HuH-7.5 (cell line): ENCODE measurements around the gene HDAC8.

Source experiments
- DNase-seq: peaks from one replicate; pipeline ENCODE4 v3.0.0; 2011; ENCODE audit warnings: low spot score

The HDAC8 gene

DNA sequence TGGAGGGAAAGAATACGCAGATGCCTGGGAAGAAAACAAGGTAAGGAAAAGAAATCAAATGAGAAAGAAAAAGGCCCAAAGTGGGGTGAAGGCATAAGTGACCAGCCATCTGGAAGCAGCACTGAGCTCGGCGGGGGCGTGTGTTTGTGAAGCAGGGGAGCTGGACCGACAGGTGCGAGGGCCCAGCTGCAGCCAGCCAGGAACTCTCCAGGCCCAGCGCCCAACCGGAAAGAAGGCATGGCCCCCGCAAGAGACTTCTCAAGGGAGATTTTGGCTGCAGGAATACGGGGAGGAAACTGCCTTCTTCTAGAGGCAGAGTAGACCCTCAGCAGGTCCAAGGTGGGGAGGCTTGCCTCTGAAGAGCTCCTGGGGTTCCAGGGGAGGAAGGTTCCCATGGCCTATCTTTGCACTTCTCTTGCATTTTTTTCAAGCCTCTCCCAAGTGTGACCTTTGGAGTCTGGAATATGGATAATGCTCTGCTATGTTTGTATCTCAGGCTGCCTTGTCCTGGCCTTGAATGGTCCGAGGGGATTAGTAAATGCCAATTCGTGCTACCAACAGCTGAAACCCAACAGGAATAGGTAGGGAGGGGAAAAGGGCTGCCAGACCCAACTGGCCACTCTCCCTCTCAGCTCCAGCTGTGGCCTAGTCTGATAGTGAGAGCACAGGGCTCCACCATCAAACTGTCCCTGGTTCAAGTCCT, 256.1 kb downstream of the HDAC8 start:
- no peak for DNase-seq

DNA sequence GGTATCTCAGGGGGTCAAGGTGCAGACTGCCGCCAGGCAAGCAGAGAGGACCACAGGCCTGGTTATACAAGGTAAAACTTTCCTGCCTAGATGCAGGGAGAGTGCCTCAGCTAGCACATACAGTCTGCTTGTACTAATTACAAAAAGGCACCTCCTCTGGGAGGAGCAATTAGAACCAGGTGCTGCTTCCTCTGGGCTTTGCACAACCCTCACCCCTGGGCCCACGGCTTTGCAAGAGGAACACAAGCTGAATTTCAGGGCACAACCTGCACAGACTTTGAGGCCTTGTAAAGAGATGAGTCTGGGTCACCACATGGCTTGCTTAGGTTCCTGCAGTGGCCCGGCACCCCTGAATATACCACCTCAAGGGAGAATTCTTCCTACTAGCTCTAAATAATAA, 257.8 kb downstream of the HDAC8 start:
- no peak for DNase-seq

- DNase-seq = no peak
Measured at GRCh38 chrX:72313707-72314641, 258.7 kb downstream of the HDAC8 start.

- no peak for DNase-seq
Measured at GRCh38 chrX:72312311-72312940, 260.2 kb downstream of the HDAC8 start.

DNA sequence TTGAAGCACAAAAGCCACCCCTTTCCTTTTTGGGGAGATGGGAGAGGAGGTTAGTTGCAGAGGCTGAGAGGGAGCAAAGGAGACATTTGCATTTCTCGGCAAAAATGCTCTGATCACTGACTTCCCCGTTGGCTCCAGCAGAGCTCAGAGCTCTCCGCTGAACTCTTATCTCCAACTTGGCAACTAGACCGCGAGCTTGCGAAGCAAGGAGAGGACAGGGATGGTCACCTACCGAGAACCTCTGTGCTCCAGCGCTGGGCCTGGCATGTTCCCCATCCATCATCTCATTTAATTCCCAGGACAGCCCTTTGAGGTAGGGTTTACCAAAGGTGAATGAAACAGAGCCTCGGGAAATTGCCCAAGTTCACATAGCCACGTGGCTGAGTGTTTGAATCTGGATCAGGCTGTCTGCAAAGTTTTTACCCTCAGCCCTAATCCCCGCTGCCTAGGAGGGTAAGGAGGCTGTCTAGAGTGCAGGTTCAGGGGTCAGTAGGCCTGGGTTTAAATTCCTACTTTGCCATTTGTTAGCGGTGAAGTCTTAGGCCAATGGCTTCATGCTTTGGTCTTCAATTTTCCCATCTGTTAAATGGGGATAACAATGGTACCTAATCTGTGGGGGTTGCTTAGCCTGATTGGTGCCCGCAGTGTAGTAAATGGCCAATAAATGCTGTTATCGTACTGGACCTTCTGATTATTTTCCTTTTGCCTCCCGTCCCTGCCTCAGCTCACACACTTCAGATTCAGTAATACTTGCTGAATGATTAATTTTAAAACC, 263.2 kb downstream of the HDAC8 start:
- DNase-seq = no peak

DNA sequence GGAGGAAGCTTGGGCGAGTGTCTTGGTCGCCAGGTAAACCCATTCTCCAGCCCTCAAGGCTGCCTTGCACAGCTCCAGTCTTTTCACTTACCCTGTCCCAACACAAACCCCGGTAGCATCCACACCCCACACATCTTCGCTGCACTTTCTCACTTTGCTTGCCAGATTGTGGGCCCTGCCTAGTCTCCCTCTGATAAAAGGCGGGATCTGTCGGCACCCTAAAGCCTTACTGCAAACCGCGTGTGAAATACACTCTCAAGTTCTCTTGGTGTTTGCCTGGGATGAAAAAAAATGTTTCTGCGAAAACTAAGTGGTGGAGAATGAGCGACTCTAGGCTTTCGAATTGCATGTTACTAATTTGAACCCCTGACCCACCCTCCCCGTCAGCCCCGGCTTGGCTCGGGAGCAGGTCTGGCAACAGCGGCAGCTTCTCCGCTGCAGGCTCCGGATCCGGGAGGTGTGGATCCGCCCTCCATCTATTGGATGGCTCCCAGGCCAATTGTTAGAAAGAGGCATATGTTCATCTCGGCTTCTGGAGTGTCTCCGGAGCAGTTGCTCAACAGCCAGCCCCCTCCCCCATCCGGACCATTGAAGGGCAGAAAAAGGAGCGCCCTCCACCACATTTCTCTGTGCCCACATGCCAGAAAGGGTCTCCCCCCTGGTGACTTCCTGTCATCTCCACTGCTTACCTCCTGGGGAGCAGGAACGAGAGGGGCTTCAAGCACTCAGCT, 263.9 kb downstream of the HDAC8 start:
- DNase-seq = peak; percentile 68

- no peak for DNase-seq
Measured at GRCh38 chrX:72308209-72308565, 264.5 kb downstream of the HDAC8 start.

- no peak for DNase-seq
Measured at GRCh38 chrX:72307646-72308051, 265.0 kb downstream of the HDAC8 start.

- DNase-seq = peak; percentile 73
Measured at GRCh38 chrX:72306851-72307645, 265.6 kb downstream of the HDAC8 start.

GRCh38 chrX:72306085-72306801, 266.4 kb downstream of the HDAC8 start:
- no peak for DNase-seq

DNA sequence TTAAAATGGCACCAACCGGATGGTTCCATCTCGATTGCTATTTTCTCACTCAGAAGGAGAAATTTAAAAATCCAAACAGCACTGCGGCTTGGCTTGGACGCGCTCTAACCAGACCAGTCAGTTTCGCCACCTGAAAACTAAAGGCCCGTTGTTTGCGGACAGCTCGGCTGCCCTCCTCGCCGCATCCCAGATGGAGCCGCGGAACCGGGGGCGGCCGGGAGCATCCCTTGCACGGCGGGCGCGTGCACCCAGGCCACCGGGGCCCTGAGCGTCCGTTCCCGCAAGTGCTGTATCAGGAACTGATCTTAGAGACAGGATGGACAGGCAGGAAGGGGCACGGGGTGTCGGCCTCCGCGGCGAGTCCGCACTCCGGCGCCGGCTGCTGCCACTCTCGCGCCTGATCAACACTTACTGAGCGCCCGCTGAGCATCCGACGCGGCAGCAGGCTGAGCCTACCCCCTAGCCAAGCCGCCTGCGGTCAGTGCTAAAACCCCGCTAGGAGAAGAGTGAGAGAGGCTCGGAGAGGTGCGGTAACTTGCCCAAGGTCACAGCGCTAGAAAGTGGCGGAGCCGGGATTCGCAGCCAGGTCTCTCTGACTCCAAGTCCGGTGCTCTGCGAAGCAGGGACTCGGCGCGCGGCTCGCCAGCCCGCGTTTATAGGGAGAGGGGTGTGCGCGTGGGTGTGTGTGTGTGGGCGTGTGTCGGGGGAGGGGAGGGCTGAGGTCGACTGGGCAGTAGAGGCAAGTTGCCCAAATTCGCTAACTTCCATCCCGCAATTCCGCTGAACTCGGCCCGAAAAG, 267.2 kb downstream of the HDAC8 start, which contains the start of gene CITED1:
Gene CITED1, minus strand, starts transcription at position 629 of the 799 bp plus-strand sequence. CDS start 3,045 bp downstream, outside the sequence.
- DNase-seq = no peak

DNA sequence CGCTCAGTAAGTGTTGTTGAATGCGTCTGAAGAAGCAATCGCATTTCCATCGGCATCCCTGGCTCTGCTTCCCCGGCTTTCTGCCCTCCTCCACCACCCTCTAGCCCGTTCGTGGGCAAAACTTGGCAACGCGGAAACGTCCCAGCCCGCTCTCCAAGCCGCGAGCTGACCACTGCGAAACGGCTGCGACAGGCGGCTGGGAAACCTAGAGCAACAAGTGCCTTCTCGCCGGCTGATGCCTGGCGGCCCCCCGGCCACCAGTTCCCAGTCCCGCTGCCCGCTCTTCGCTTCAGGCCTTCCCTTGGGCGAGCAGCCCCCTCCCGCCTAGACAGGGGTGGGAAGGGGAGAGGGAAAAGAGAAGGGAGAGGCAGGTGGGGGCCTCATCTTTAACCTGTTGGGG, 267.8 kb downstream of the HDAC8 start:
- no peak for DNase-seq

- no peak for DNase-seq
Measured at GRCh38 chrX:72301781-72302180, 270.9 kb downstream of the HDAC8 start.

DNA sequence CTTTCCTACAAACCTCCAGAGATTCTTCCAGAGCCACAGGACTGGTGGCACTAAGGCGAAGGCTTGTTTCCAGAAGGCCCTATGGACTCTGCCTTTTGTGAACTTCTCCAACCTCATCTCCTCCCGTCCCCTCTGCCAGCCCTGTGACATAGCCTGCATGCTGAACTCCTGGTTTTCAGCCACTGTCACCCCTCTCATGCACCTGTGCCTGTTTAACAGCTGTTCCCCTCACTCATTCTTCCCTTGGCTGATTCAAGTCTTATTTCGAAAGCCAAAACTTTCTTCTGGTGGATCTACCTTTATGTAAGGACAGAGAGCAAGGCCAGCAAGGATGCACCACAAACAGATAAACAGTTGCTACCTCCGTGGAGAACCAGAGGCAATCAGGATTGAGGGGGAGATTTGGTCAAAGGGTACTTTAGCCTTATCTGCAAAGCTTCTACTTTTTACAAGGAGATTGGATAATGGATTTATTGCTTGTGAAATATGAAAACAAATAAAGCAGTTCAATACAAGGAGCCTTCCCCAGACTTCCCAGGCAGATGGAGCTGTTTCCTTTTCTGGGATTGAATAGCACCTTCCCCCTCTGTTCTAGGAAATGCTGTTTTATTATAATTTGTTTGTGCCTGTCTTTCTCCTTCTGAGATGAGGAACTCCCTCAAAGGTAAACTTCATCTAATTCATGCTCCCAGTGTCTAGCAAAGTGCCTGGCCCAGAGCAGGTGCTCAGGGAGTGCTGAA, 272.6 kb downstream of the HDAC8 start:
- no peak for DNase-seq

GRCh38 chrX:72297953-72298730, 274.5 kb downstream of the HDAC8 start:
- no peak for DNase-seq

DNA sequence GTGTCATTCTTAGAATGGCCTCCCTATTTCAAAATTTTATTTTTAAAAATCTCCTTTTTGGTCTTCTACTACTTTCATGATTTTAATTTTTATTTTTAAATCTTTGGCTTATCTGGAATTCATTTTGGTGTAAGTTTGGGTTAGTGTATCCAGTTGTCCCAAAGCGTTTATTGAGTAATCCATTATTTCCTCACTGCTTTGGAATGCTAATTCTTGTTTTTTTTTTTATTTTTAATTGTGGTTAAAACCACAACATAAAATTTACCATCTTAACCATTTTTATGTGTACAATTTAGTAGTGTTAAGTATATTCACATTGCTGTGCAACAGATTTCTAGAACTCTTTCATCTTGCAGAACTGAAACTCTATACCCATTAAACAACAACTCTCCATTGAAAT, 275.7 kb downstream of the HDAC8 start:
- no peak for DNase-seq

DNA sequence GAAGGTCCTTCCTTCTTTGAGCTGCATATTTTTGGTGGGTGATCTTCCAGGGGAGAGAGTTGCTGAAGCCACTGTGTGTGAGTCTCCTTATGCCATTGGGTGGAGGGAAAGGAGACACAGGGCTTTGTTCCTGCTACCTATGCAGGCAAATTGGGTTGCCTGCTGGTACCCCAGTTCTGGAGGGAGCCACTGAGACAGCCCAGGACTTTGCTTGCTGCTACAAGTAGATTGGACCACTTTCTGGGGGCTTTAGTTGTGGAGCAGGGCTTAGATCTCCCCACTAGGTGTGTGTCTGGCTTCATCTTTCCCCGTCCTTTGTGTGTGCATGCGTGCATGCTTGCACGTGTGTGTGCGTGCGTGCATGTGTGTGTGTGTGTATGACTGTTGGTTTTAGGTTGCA, 276.9 kb downstream of the HDAC8 start:
- no peak for DNase-seq
